Smooth muscle cell (in vitro differentiated cells): ENCODE results near the gene BBIP1. TPM values are rescaled to one million over a fixed set of nuclear protein-coding genes. Genes with fewer than 3 reads are reported as not detected.
"Not testable (repeated sequence)": the region's sequence is repeated elsewhere in the genome, so short reads cannot be mapped to it uniquely, and the experiment has no call there.

Experiments
- DNase-seq: peaks from one replicate; lab custom pipeline; 2025; ENCODE audit not compliant: unreplicated experiment; lab: John Stamatoyannopoulos, UW
- H2AFZ ChIP-seq: fragments of 200-600 bp; sonication (generic); 2 replicates; pipeline ENCODE4 v1.6.0; 2016; ENCODE audit warnings: antibody characterized with exemption, low read depth, mild to moderate bottlenecking
- H3F3A ChIP-seq: fragments of 200-600 bp; sonication (generic); 2 replicates; pipeline ENCODE4 v1.6.0; 2017; ENCODE audit warnings: antibody characterized with exemption, low read depth
- H3K27ac ChIP-seq: fragments of 200-600 bp; sonication (generic); 2 replicates; pipeline ENCODE4 v1.5.1; 2016; ENCODE audit warnings: low read depth, mild to moderate bottlenecking
- H3K27me3 ChIP-seq: fragments of 200-600 bp; sonication (generic); 2 replicates; pipeline ENCODE4 v1.6.1; 2016; ENCODE audit warnings: low read depth, mild to moderate bottlenecking
- H3K36me3 ChIP-seq: fragments of 200-600 bp; sonication (generic); 2 replicates; pipeline ENCODE4 v1.5.1; 2016; ENCODE audit warnings: low read depth
- H3K4me1 ChIP-seq: fragments of 200-600 bp; sonication (generic); 2 replicates; pipeline ENCODE4 v1.5.1; 2016; ENCODE audit warnings: low read depth
- H3K4me2 ChIP-seq: fragments of 200-600 bp; sonication (generic); 2 replicates; pipeline ENCODE4 v1.6.0; 2016; ENCODE audit warnings: mild to moderate bottlenecking
- H3K4me3 ChIP-seq: fragments of 200-600 bp; sonication (generic); 2 replicates; pipeline ENCODE4 v1.5.1; 2016; ENCODE audit warnings: mild to moderate bottlenecking
- H3K79me2 ChIP-seq: fragments of 200-600 bp; sonication (generic); 2 replicates; pipeline ENCODE4 v1.6.0; 2016; ENCODE audit warnings: low read depth, mild to moderate bottlenecking
- H3K9ac ChIP-seq: fragments of 200-600 bp; sonication (generic); 2 replicates; pipeline ENCODE4 v1.6.0; 2016; ENCODE audit warnings: low read depth
- H3K9me3 ChIP-seq: fragments of 200-600 bp; sonication (generic); replicated peaks from 2 replicates; pipeline ENCODE4 v1.5.1; 2016; ENCODE audit warnings: low read depth
- H4K20me1 ChIP-seq: fragments of 200-600 bp; sonication (generic); 2 replicates; pipeline ENCODE4 v1.6.0; 2016; ENCODE audit warnings: low read depth
- CTCF ChIP-seq: fragments of 200-600 bp; sonication (generic); IDR thresholded peaks from 2 replicates; pipeline ENCODE4 v1.5.1; 2017; ENCODE audit warnings: borderline replicate concordance, mild to moderate bottlenecking, antibody characterized with exemption; ENCODE audit not compliant: insufficient read depth, poor library complexity, severe bottlenecking
- WGBS: methylation state at CpG from one replicate; pipeline ENCODE4 v1.1.7; 2016; ENCODE audit warnings: low lambda C conversion rate; 5-methylcytosine and 5-hydroxymethylcytosine counted together
- polyA plus RNA-seq: library from polyadenylated mRNA; unstranded; fragments of >200 nt; fragmentation: Nextera tagmentation; extraction: Ambion mirVana; gene quantifications from 2 replicates; pipeline ENCODE4 v1.2.1, GENCODE V29; 2016
- total RNA-seq: library from RNA; depleted of rRNA; stranded (reverse); fragments of >200 nt; gene quantifications from 2 replicates; pipeline ENCODE4 v1.2.3, GENCODE V29; 2014

BBIP1 gene
- total and polyA plus RNA-seq, 2 experiments from 2014 or later: 17.8 to 22.3 TPM

- no peak for DNase-seq
- Histone ChIP-seq H3K9me3 (no peaks in the 10 kb centered on the region), H3K9ac (peak overlapping the region; percentile 99), H3K27me3 (no peaks in the 10 kb centered on the region), H3K27ac (peak overlapping the region; percentile 99), H3K4me2 (peak overlapping the region; percentile 86), H4K20me1 (peaks cover 34% of the 10 kb centered on the region), H3K4me1 (peaks cover 25% of the 10 kb centered on the region), H2AFZ (peak overlapping the region; percentile 57), H3K36me3 (no peaks in the 10 kb centered on the region), H3F3A (peaks cover 8% of the 10 kb centered on the region), H3K4me3 (peak overlapping the region; percentile 70), H3K79me2 (peaks cover 40% of the 10 kb centered on the region)
- WGBS: 2% methylated on average over 9 of the region's 15 CpGs
- no peak for TF ChIP-seq CTCF
Measured at GRCh38 chr10:110918269-110918642, 724 bp downstream of the BBIP1 start.

GRCh38 chr10:110916554-110917346 lies 2.2 kb downstream of the BBIP1 start:
- peak overlapping the region; percentile 99 for H3K27ac ChIP-seq
- H3K9me3 ChIP-seq: no peaks in the 10 kb centered on the region
- H3K27me3 ChIP-seq: no peaks in the 10 kb centered on the region
- peaks cover 25% of the 10 kb centered on the region for H3K79me2 ChIP-seq
- TF ChIP-seq CTCF: no peak
- no peak overlapping the region for H3K4me3 ChIP-seq
- peak overlapping the region; percentile 86 for H3K4me2 ChIP-seq
- peaks cover 27% of the 10 kb centered on the region for H3K4me1 ChIP-seq
- H3K9ac ChIP-seq: no peak overlapping the region
- no peaks in the 10 kb centered on the region for H3K36me3 ChIP-seq
- DNase-seq: no peak
- peaks cover 19% of the 10 kb centered on the region for H4K20me1 ChIP-seq
- H2AFZ ChIP-seq: no peak overlapping the region
- H3F3A ChIP-seq: peaks cover 8% of the 10 kb centered on the region
- 27% methylated on average over 3 of the region's 3 CpGs for WGBS

GRCh38 chr10:110915600-110915999 lies 3.4 kb downstream of the BBIP1 start:
- H3K9ac ChIP-seq, H3K27me3 ChIP-seq, H3F3A ChIP-seq, H2AFZ ChIP-seq, H3K27ac ChIP-seq, H3K4me2 ChIP-seq, DNase-seq, H3K9me3 ChIP-seq, H3K36me3 ChIP-seq, H3K4me3 ChIP-seq, H4K20me1 ChIP-seq: not testable (repeated sequence)
- 96% methylated on average over 4 of the region's 4 CpGs for whole genome bisulfite sequencing
- Histone ChIP-seq H3K79me2 (peaks cover 14% of the 10 kb centered on the region), H3K4me1 (peaks cover 16% of the 10 kb centered on the region)

GRCh38 chr10:110915035-110915434 lies 3.9 kb downstream of the BBIP1 start:
- H3K36me3 ChIP-seq: no peaks in the 10 kb centered on the region
- H3K27ac ChIP-seq: no peak overlapping the region
- peaks cover 8% of the 10 kb centered on the region for H3F3A ChIP-seq
- H4K20me1 ChIP-seq: peaks cover 5% of the 10 kb centered on the region
- no peak overlapping the region for H3K4me3 ChIP-seq
- no peaks in the 10 kb centered on the region for H3K9me3 ChIP-seq
- peaks cover 8% of the 10 kb centered on the region for H3K79me2 ChIP-seq
- H3K27me3 ChIP-seq: no peaks in the 10 kb centered on the region
- H2AFZ ChIP-seq: no peak overlapping the region
- peaks cover 15% of the 10 kb centered on the region for H3K4me1 ChIP-seq
- DNase-seq: no peak
- H3K9ac ChIP-seq: no peak overlapping the region
- H3K4me2 ChIP-seq: no peak overlapping the region
- TF ChIP-seq CTCF: no peak
- WGBS: 97% methylated on average over 6 of the region's 6 CpGs
